ENCODE measurements around the gene MAN2A2. TPM values are rescaled to one million over a fixed set of nuclear protein-coding genes. Genes with fewer than 3 reads are reported as not detected.

Gene MAN2A2
- total and polyA plus RNA-seq, 2 donors (not counting 1 experiment from before 2014, with no cell fraction given): 11.3 to 36.0 TPM

GRCh38 chr15:90879730-90880366 is 23.3 kb upstream of the MAN2A2 start:
- H3K9ac ChIP-seq (ENCODE audit: insufficient read depth, low read length): no peak overlapping the region
- H3K9me3 ChIP-seq (ENCODE audit: control insufficient read depth, insufficient read depth, low read depth, low read length): no peaks in the 10 kb centered on the region
- no peak overlapping the region for H3K27ac ChIP-seq (ENCODE audit: insufficient read depth, low read length)
- H3K4me2 ChIP-seq (ENCODE audit: extremely low read depth, insufficient read depth, low read length): no peak overlapping the region
- H3K4me3 ChIP-seq (replicated peaks in 1 of 4; ENCODE audit: control extremely low read depth in 1 of 4, insufficient read depth in 1 of 4, low read depth in 3 of 4, low read length in 4 of 4): no peak overlapping the region
- H2AFZ ChIP-seq (ENCODE audit: low read length): no peak overlapping the region
- H3K79me2 ChIP-seq (ENCODE audit: control insufficient read depth, insufficient read depth, low read length): peaks cover 6% of the 10 kb centered on the region
- peaks cover 8% of the 10 kb centered on the region for H3K4me1 ChIP-seq (ENCODE audit: control insufficient read depth, extremely low read depth, insufficient read depth, low read length)
- DNase-seq (ENCODE audit: low read depth in 2 of 2): no peak
- no peaks in the 10 kb centered on the region for H3K27me3 ChIP-seq (ENCODE audit: control insufficient read depth, insufficient read depth, low read length)
- TF ChIP-seq CTCF (conservative IDR thresholded peaks at IDR 0.05 in 1 of 2, IDR thresholded peaks at IDR 0.05 in 1 of 2; ENCODE audit: low read depth in 1 of 2, low read length in 2 of 2) (no peak), EZH2 (IDR thresholded peaks at IDR 0.05; ENCODE audit: low read length, missing control alignments) (no peak)
- H3K36me3 ChIP-seq (ENCODE audit: control insufficient read depth, insufficient read depth, low read length): peaks cover 27% of the 10 kb centered on the region
- no peaks in the 10 kb centered on the region for H4K20me1 ChIP-seq (ENCODE audit: control insufficient read depth, extremely low read depth, insufficient read depth, low read length)

GRCh38 chr15:90880381-90881145 is 22.5 kb upstream of the MAN2A2 start:
- H3K79me2 ChIP-seq (ENCODE audit: control insufficient read depth, insufficient read depth, low read length): peaks cover 6% of the 10 kb centered on the region
- H3K36me3 ChIP-seq (ENCODE audit: control insufficient read depth, insufficient read depth, low read length): peaks cover 27% of the 10 kb centered on the region

More at GRCh38 chr15:90880381-90881145, 22.5 kb upstream of the MAN2A2 start:
- no peaks in the 10 kb centered on the region for H3K9me3 ChIP-seq (ENCODE audit: control insufficient read depth, insufficient read depth, low read depth, low read length)
- no peak overlapping the region for H3K4me3 ChIP-seq (replicated peaks in 1 of 4; ENCODE audit: control extremely low read depth in 1 of 4, insufficient read depth in 1 of 4, low read depth in 3 of 4, low read length in 4 of 4)
- no peak overlapping the region for H3K27ac ChIP-seq (ENCODE audit: insufficient read depth, low read length)
- H4K20me1 ChIP-seq (ENCODE audit: control insufficient read depth, extremely low read depth, insufficient read depth, low read length): no peaks in the 10 kb centered on the region
- no peak for DNase-seq (ENCODE audit: low read depth in 2 of 2)
- H3K27me3 ChIP-seq (ENCODE audit: control insufficient read depth, insufficient read depth, low read length): no peaks in the 10 kb centered on the region
- H3K4me2 ChIP-seq (ENCODE audit: extremely low read depth, insufficient read depth, low read length): no peak overlapping the region
- H3K4me1 ChIP-seq (ENCODE audit: control insufficient read depth, extremely low read depth, insufficient read depth, low read length): peaks cover 14% of the 10 kb centered on the region
- no peak for TF ChIP-seq EZH2 (IDR thresholded peaks at IDR 0.05; ENCODE audit: low read length, missing control alignments)
- TF ChIP-seq CTCF (conservative IDR thresholded peaks at IDR 0.05 in 1 of 2, IDR thresholded peaks at IDR 0.05 in 1 of 2; ENCODE audit: low read depth in 1 of 2, low read length in 2 of 2): no peak
- no peak overlapping the region for H2AFZ ChIP-seq (ENCODE audit: low read length)
- H3K9ac ChIP-seq (ENCODE audit: insufficient read depth, low read length): no peak overlapping the region
